ENCODE measurements around the gene ZSCAN30.
A peak's percentile ranks its signal among the peaks of the same experiment; 100 is the strongest.

Gene ZSCAN30

GRCh38 chr18:35282353-35282752, 7.7 kb downstream of the ZSCAN30 start:
- Histone ChIP-seq H3K79me2 (ENCODE audit: control insufficient read depth, insufficient read depth, low read length, unreplicated experiment) (peaks cover 67% of the 10 kb centered on the region), H3K4me3 (ENCODE audit: low read depth, low read length) (no peak overlapping the region), H3K27ac (ENCODE audit: low read depth, low read length) (peak overlapping the region; percentile 60), H3K4me1 (ENCODE audit: control insufficient read depth, insufficient read depth, low read length, unreplicated experiment) (peaks cover 15% of the 10 kb centered on the region), H3K27me3 (ENCODE audit: insufficient read depth, low read length) (no peaks in the 10 kb centered on the region), H2AFZ (ENCODE audit: low read length, unreplicated experiment) (no peak overlapping the region), H3K36me3 (ENCODE audit: insufficient read depth, low read length) (peaks cover 62% of the 10 kb centered on the region)

- Histone ChIP-seq H3K4me1 (ENCODE audit: control insufficient read depth, insufficient read depth, low read length, unreplicated experiment) (peaks cover 15% of the 10 kb centered on the region), H3K27ac (ENCODE audit: low read depth, low read length) (no peak overlapping the region), H3K79me2 (ENCODE audit: control insufficient read depth, insufficient read depth, low read length, unreplicated experiment) (peaks cover 45% of the 10 kb centered on the region), H2AFZ (ENCODE audit: low read length, unreplicated experiment) (no peak overlapping the region), H3K27me3 (ENCODE audit: insufficient read depth, low read length) (no peaks in the 10 kb centered on the region), H3K4me3 (ENCODE audit: low read depth, low read length) (no peak overlapping the region), H3K36me3 (ENCODE audit: insufficient read depth, low read length) (peaks cover 36% of the 10 kb centered on the region)
Measured at GRCh38 chr18:35278969-35279368, 11.1 kb downstream of the ZSCAN30 start.

DNA sequence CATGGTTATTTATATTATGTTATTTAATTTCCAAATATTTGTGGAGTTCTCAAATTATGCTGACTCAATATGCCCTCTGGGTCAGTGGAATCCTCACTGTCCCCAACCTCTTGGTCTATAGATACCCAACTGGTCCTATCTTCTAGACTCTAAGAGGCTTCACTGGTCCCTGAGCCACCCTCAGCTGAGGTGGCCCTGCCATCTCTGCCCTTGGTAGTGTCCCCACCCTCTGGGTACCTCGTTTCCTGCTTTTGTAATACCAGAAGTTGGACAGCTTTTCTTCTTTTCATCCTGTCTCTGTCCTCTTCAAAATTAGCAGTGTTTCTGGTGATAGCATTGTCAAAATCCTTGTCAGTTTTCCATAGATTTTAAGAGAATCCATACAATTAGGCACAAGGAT, 11.9 kb downstream of the ZSCAN30 start:
- Histone ChIP-seq H3K79me2 (ENCODE audit: control insufficient read depth, insufficient read depth, low read length, unreplicated experiment) (peaks cover 42% of the 10 kb centered on the region), H2AFZ (ENCODE audit: low read length, unreplicated experiment) (no peak overlapping the region)

GRCh38 chr18:35277633-35278032, 12.4 kb downstream of the ZSCAN30 start:
- H3K4me1 ChIP-seq (ENCODE audit: control insufficient read depth, insufficient read depth, low read length, unreplicated experiment) = peaks cover 12% of the 10 kb centered on the region
- H3K79me2 ChIP-seq (ENCODE audit: control insufficient read depth, insufficient read depth, low read length, unreplicated experiment) = peaks cover 42% of the 10 kb centered on the region

More for the DNA sequence above, 11.9 kb downstream of the ZSCAN30 start:
- H3K27me3 ChIP-seq (ENCODE audit: insufficient read depth, low read length) = no peaks in the 10 kb centered on the region
- peaks cover 15% of the 10 kb centered on the region for H3K4me1 ChIP-seq (ENCODE audit: control insufficient read depth, insufficient read depth, low read length, unreplicated experiment)
- H3K4me3 ChIP-seq (ENCODE audit: low read depth, low read length) = no peak overlapping the region
- H3K36me3 ChIP-seq (ENCODE audit: insufficient read depth, low read length) = peaks cover 33% of the 10 kb centered on the region
- no peak overlapping the region for H3K27ac ChIP-seq (ENCODE audit: low read depth, low read length)

DNA sequence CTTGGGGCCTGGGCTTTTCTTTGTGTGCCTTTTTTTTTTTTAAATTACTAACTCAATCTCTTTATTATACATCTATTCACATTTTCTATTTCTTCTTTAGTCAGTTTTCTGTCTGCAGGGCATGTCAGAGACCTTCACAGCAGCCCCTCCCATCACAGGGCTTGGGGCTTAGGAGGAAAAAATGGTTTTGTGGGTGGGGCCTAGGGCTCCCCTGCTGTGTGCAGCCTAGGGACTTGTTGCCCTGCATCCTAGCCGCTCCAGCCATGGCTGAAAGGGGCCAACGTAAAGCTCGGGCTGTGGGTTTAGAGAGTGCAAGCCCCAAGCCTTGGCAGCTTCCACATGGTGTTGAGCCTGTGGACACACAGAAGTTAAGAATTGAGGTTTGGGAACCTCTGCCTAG, 13.8 kb downstream of the ZSCAN30 start:
- Histone ChIP-seq H3K27ac (ENCODE audit: low read depth, low read length) (no peak overlapping the region), H3K36me3 (ENCODE audit: insufficient read depth, low read length) (peaks cover 34% of the 10 kb centered on the region), H3K4me3 (ENCODE audit: low read depth, low read length) (no peak overlapping the region), H2AFZ (ENCODE audit: low read length, unreplicated experiment) (no peak overlapping the region), H3K27me3 (ENCODE audit: insufficient read depth, low read length) (no peaks in the 10 kb centered on the region), H3K4me1 (ENCODE audit: control insufficient read depth, insufficient read depth, low read length, unreplicated experiment) (no peaks in the 10 kb centered on the region), H3K79me2 (ENCODE audit: control insufficient read depth, insufficient read depth, low read length, unreplicated experiment) (peaks cover 34% of the 10 kb centered on the region)

More at GRCh38 chr18:35277633-35278032, 12.4 kb downstream of the ZSCAN30 start:
- Histone ChIP-seq H3K4me3 (ENCODE audit: low read depth, low read length) (no peak overlapping the region), H3K27ac (ENCODE audit: low read depth, low read length) (no peak overlapping the region), H3K27me3 (ENCODE audit: insufficient read depth, low read length) (no peaks in the 10 kb centered on the region), H2AFZ (ENCODE audit: low read length, unreplicated experiment) (no peak overlapping the region), H3K36me3 (ENCODE audit: insufficient read depth, low read length) (peaks cover 34% of the 10 kb centered on the region)

- Histone ChIP-seq H3K79me2 (ENCODE audit: control insufficient read depth, insufficient read depth, low read length, unreplicated experiment) (peaks cover 7% of the 10 kb centered on the region), H3K27me3 (ENCODE audit: insufficient read depth, low read length) (no peaks in the 10 kb centered on the region), H2AFZ (ENCODE audit: low read length, unreplicated experiment) (no peak overlapping the region), H3K4me1 (ENCODE audit: control insufficient read depth, insufficient read depth, low read length, unreplicated experiment) (no peaks in the 10 kb centered on the region), H3K4me3 (ENCODE audit: low read depth, low read length) (no peak overlapping the region), H3K36me3 (ENCODE audit: insufficient read depth, low read length) (peaks cover 27% of the 10 kb centered on the region), H3K27ac (ENCODE audit: low read depth, low read length) (no peak overlapping the region)
Measured at GRCh38 chr18:35271656-35272055, 18.4 kb downstream of the ZSCAN30 start.

DNA sequence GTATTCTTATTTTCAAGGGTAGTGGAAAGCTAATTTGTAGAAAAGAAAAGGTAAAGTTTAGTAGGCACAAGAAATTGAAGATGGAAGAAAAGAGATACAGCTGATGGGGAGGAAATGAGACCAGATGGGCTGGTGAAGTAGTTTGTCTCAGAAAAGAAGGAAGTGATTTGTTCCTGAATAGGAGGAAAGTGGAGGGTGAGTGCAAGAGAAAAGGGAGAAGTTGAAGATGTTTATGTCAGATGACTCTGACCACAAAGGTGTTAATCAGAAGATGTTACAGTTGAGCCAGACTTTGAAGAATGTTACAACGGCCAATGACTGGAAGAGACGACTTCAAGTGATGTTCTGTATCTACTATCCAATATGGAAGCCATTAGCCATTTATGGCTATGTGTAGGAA, 21.2 kb downstream of the ZSCAN30 start:
- Histone ChIP-seq H3K4me1 (ENCODE audit: control insufficient read depth, insufficient read depth, low read length, unreplicated experiment) (no peaks in the 10 kb centered on the region), H3K27ac (ENCODE audit: low read depth, low read length) (no peak overlapping the region), H3K4me3 (ENCODE audit: low read depth, low read length) (no peak overlapping the region), H3K36me3 (ENCODE audit: insufficient read depth, low read length) (peaks cover 47% of the 10 kb centered on the region), H3K27me3 (ENCODE audit: insufficient read depth, low read length) (no peaks in the 10 kb centered on the region), H3K79me2 (ENCODE audit: control insufficient read depth, insufficient read depth, low read length, unreplicated experiment) (peaks cover 3% of the 10 kb centered on the region), H2AFZ (ENCODE audit: low read length, unreplicated experiment) (no peak overlapping the region)

GRCh38 chr18:35267809-35268208, 22.2 kb downstream of the ZSCAN30 start:
- Histone ChIP-seq H3K36me3 (ENCODE audit: insufficient read depth, low read length) (peaks cover 49% of the 10 kb centered on the region), H3K4me1 (ENCODE audit: control insufficient read depth, insufficient read depth, low read length, unreplicated experiment) (no peaks in the 10 kb centered on the region), H3K79me2 (ENCODE audit: control insufficient read depth, insufficient read depth, low read length, unreplicated experiment) (peaks cover 3% of the 10 kb centered on the region), H3K27me3 (ENCODE audit: insufficient read depth, low read length) (no peaks in the 10 kb centered on the region), H3K27ac (ENCODE audit: low read depth, low read length) (no peak overlapping the region), H3K4me3 (ENCODE audit: low read depth, low read length) (peak overlapping the region; percentile 64), H2AFZ (ENCODE audit: low read length, unreplicated experiment) (no peak overlapping the region)

DNA sequence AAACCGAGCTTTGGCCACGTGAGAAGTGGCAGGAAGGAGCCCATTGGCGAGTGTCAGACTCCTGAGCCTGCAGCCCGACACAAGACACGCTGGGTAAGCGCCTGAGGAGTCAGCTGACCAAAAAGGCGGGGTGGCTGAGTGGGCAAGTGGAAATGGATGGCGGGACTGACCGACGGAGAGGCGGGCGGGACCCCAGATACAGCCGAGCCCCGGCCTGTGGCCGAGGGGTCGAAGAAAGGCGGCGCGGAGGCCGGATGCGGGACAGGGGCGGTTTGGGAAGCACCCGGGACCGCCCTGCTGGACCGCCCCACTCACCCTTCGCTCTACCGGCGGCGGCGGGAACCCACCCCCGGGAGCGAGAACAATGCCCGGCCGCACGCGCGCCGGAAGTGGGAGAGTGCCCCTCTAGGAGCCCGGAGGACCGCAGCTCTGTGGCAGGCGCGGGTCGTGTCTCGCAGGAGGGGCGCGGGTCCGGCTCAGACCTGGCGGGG, 22.8 kb downstream of the ZSCAN30 start:
- H3K4me1 ChIP-seq (ENCODE audit: control insufficient read depth, insufficient read depth, low read length, unreplicated experiment) = no peaks in the 10 kb centered on the region
- peaks cover 55% of the 10 kb centered on the region for H3K36me3 ChIP-seq (ENCODE audit: insufficient read depth, low read length)
- peak overlapping the region; percentile 64 for H3K4me3 ChIP-seq (ENCODE audit: low read depth, low read length)
- peaks cover 3% of the 10 kb centered on the region for H3K79me2 ChIP-seq (ENCODE audit: control insufficient read depth, insufficient read depth, low read length, unreplicated experiment)
- H3K27ac ChIP-seq (ENCODE audit: low read depth, low read length) = peak overlapping the region; percentile 27; the same call in 1 of the 2 replicates
- no peaks in the 10 kb centered on the region for H3K27me3 ChIP-seq (ENCODE audit: insufficient read depth, low read length)
- peak overlapping the region; percentile 89 for H2AFZ ChIP-seq (ENCODE audit: low read length, unreplicated experiment)

GRCh38 chr18:35264409-35264808, 25.6 kb downstream of the ZSCAN30 start:
- Histone ChIP-seq H3K27ac (ENCODE audit: low read depth, low read length) (no peak overlapping the region), H3K36me3 (ENCODE audit: insufficient read depth, low read length) (peaks cover 58% of the 10 kb centered on the region), H3K27me3 (ENCODE audit: insufficient read depth, low read length) (no peaks in the 10 kb centered on the region), H3K4me3 (ENCODE audit: low read depth, low read length) (no peak overlapping the region), H3K4me1 (ENCODE audit: control insufficient read depth, insufficient read depth, low read length, unreplicated experiment) (no peaks in the 10 kb centered on the region), H2AFZ (ENCODE audit: low read length, unreplicated experiment) (no peak overlapping the region), H3K79me2 (ENCODE audit: control insufficient read depth, insufficient read depth, low read length, unreplicated experiment) (peaks cover 3% of the 10 kb centered on the region)

- Histone ChIP-seq H3K27me3 (ENCODE audit: insufficient read depth, low read length) (no peaks in the 10 kb centered on the region), H2AFZ (ENCODE audit: low read length, unreplicated experiment) (no peak overlapping the region), H3K27ac (ENCODE audit: low read depth, low read length) (no peak overlapping the region), H3K4me3 (ENCODE audit: low read depth, low read length) (no peak overlapping the region), H3K4me1 (ENCODE audit: control insufficient read depth, insufficient read depth, low read length, unreplicated experiment) (no peaks in the 10 kb centered on the region), H3K36me3 (ENCODE audit: insufficient read depth, low read length) (peaks cover 50% of the 10 kb centered on the region), H3K79me2 (ENCODE audit: control insufficient read depth, insufficient read depth, low read length, unreplicated experiment) (no peaks in the 10 kb centered on the region)
Measured at GRCh38 chr18:35256947-35257346, 33.1 kb downstream of the ZSCAN30 start.

Data from ACC112 (cell line).